Lower lobe of right lung (tissue), 2 donors: Measurements from ENCODE around the gene MPPED2. TPM values are rescaled to one million over a fixed set of nuclear protein-coding genes. Genes with fewer than 3 reads are reported as not detected.

ENCODE experiments used
- ATAC-seq, 2 donors: fragments of 200-7000 bp; cut with Tn5 transposase; one replicate each; pipeline ENCODE4 v1.9.1; 2020 to 2022; ENCODE audit warnings: mild to moderate bottlenecking in 2 of 2, moderate library complexity in 2 of 2
- DNase-seq: peaks from one replicate; pipeline ENCODE4 v3.0.0-alpha.2; 2020
- H3K27ac ChIP-seq: fragments of 200-600 bp; one replicate; pipeline ENCODE4 v1.8.0; 2022
- H3K27me3 ChIP-seq: fragments of 200-600 bp; one replicate; pipeline ENCODE4 v1.8.0; 2022; ENCODE audit warnings: low read depth
- H3K36me3 ChIP-seq: fragments of 200-600 bp; one replicate; pipeline ENCODE4 v1.8.0; 2022; ENCODE audit warnings: mild to moderate bottlenecking
- H3K4me1 ChIP-seq: fragments of 200-600 bp; one replicate; pipeline ENCODE4 v1.8.0; 2022
- H3K4me3 ChIP-seq: fragments of 200-600 bp; one replicate; pipeline ENCODE4 v1.8.0; 2022; ENCODE audit warnings: mild to moderate bottlenecking
- H3K9me3 ChIP-seq: fragments of 200-600 bp; one replicate; pipeline ENCODE4 v1.8.0; 2022
- intact Hi-C: fragments of 100-400 bp; cut with DNase I; formaldehyde crosslinking; loops from one replicate; pipeline ENCODE4 v1.11.0; 2022
- total RNA-seq: library from RNA; stranded (reverse); fragmentation: NEBNext Ultra II Directional; extraction: Animal tissue kit (Norgen Biotek cat#: 25700); gene quantifications from one replicate; pipeline ENCODE4 v1.2.1, GENCODE V29; 2021
- TF ChIP-seq, protein P1 (sequence below): fragments of 200-600 bp; IDR thresholded peaks from one replicate; pipeline ENCODE4 v1.8.0; 2022; ENCODE audit warnings: antibody characterized with exemption, mild to moderate bottlenecking
- donor health status: DM: no; HTN: yes; CAD: no; lungs with severe emphysema.

MPPED2 gene
- total RNA-seq, 1 donor from 2014 or later, result 1.5 TPM

- H3K4me1 ChIP-seq, result no peaks in the 10 kb centered on the region
- H3K27me3 ChIP-seq, result no peaks in the 10 kb centered on the region
- DNase-seq (no peak), ATAC-seq (no peak)
- no peaks in the 10 kb centered on the region for H3K9me3 ChIP-seq
- H3K4me3 ChIP-seq, result no peak overlapping the region
- H3K36me3 ChIP-seq, result no peaks in the 10 kb centered on the region
- no peak overlapping the region for H3K27ac ChIP-seq
- TF ChIP-seq, protein P1, sequence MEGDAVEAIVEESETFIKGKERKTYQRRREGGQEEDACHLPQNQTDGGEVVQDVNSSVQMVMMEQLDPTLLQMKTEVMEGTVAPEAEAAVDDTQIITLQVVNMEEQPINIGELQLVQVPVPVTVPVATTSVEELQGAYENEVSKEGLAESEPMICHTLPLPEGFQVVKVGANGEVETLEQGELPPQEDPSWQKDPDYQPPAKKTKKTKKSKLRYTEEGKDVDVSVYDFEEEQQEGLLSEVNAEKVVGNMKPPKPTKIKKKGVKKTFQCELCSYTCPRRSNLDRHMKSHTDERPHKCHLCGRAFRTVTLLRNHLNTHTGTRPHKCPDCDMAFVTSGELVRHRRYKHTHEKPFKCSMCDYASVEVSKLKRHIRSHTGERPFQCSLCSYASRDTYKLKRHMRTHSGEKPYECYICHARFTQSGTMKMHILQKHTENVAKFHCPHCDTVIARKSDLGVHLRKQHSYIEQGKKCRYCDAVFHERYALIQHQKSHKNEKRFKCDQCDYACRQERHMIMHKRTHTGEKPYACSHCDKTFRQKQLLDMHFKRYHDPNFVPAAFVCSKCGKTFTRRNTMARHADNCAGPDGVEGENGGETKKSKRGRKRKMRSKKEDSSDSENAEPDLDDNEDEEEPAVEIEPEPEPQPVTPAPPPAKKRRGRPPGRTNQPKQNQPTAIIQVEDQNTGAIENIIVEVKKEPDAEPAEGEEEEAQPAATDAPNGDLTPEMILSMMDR, result no peak
- intact Hi-C loops, result no loop called here
Measured at GRCh38 chr11:30540781-30541180, 45.4 kb downstream of the MPPED2 start.

- H3K4me1 ChIP-seq, result no peaks in the 10 kb centered on the region
- H3K9me3 ChIP-seq, result no peaks in the 10 kb centered on the region
- H3K27me3 ChIP-seq, result no peaks in the 10 kb centered on the region
- ATAC-seq (no peak), DNase-seq (no peak)
- H3K4me3 ChIP-seq, result no peak overlapping the region
- intact Hi-C loops, result no loop called here
- H3K27ac ChIP-seq, result no peak overlapping the region
- TF ChIP-seq, protein P1, result no peak
- no peaks in the 10 kb centered on the region for H3K36me3 ChIP-seq
Measured at GRCh38 chr11:30538251-30538650, 47.9 kb downstream of the MPPED2 start.

DNA sequence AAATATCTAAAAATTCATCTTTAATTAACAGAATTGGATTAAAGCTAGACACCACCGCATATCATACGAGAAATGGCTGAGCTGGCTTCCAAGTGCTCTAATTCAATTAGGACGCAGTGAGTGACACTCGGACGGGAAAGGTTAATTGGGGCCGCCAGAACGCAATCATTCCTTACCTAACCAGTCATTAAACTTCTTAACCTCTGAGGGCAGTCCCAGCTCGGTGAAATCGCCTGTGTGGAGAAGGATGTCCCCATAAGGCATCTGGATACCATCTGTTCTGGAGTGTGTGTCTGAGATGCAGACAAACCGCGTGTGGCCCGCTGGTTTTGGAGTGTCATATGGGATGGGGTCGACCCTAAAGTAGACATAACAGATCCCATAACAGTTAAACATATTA lies 50.3 kb downstream of the MPPED2 start:
- H3K9me3 ChIP-seq, result no peaks in the 10 kb centered on the region
- no peaks in the 10 kb centered on the region for H3K36me3 ChIP-seq
- H3K4me1 ChIP-seq, result no peaks in the 10 kb centered on the region
- no peak overlapping the region for H3K4me3 ChIP-seq
- H3K27ac ChIP-seq, result no peak overlapping the region
- no peaks in the 10 kb centered on the region for H3K27me3 ChIP-seq
- TF ChIP-seq, protein P1, result no peak
- intact Hi-C loops, result no loop called here
- DNase-seq, result no peak
- ATAC-seq, result no peak

- DNase-seq (no peak), ATAC-seq (no peak)
- Histone ChIP-seq H3K36me3 (no peaks in the 10 kb centered on the region), H3K27me3 (no peaks in the 10 kb centered on the region), H3K4me1 (no peaks in the 10 kb centered on the region), H3K27ac (no peak overlapping the region), H3K9me3 (no peaks in the 10 kb centered on the region), H3K4me3 (no peak overlapping the region)
- intact Hi-C loops, result no loop called here
- TF ChIP-seq, protein P1, result no peak
Measured at GRCh38 chr11:30533445-30533947, 52.7 kb downstream of the MPPED2 start.

GRCh38 chr11:30527566-30527965 lies 58.6 kb downstream of the MPPED2 start:
- Histone ChIP-seq H3K9me3 (no peaks in the 10 kb centered on the region), H3K27me3 (no peaks in the 10 kb centered on the region), H3K36me3 (no peaks in the 10 kb centered on the region), H3K27ac (no peak overlapping the region), H3K4me3 (no peak overlapping the region), H3K4me1 (no peaks in the 10 kb centered on the region)
- intact Hi-C loops, result no loop called here
- no peak for ATAC-seq
- TF ChIP-seq, protein P1, result no peak
- no peak for DNase-seq

DNA sequence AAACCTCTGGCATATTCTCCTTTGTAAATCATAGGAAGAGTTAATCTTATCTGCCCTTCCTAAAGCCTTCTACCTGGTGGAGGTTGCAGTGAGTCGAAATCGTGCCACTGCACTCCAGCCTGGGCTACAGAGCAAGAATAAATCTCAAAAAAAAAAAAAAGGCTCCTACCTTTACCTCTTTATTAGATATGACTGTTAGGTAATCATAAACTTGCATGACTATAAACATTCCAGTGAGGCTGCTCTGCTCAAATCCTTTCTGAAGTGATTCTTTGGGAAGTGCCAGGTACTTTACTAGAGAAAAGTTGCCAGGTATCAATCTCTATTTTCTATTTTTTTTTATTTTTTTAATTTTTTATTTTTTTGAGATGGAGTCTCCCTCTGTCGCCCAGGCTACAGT lies 59.6 kb downstream of the MPPED2 start:
- ATAC-seq (no peak), DNase-seq (no peak)
- H3K27me3 ChIP-seq, result no peaks in the 10 kb centered on the region
- H3K4me1 ChIP-seq, result no peaks in the 10 kb centered on the region
- intact Hi-C loops, result no loop called here
- no peaks in the 10 kb centered on the region for H3K36me3 ChIP-seq
- no peak overlapping the region for H3K27ac ChIP-seq
- H3K9me3 ChIP-seq, result no peaks in the 10 kb centered on the region
- TF ChIP-seq, protein P1, result no peak
- H3K4me3 ChIP-seq, result no peak overlapping the region
